H1 (cell line): ENCODE measurements around the gene CDH12. TPM values are rescaled to one million over a fixed set of nuclear protein-coding genes. Genes with fewer than 3 reads are reported as not detected.

Source experiments
- CTCF ChIA-PET: fragments of 300-600 bp; sonication (Branson Sonifier 250); formaldehyde crosslinking; loops from one replicate; lab custom pipeline; 2021; ENCODE audit not compliant: partially characterized antibody; lab: Charles Lee
- POLR2A ChIA-PET: fragments of 300-600 bp; sonication (Branson Sonifier 250); formaldehyde crosslinking; loops from one replicate; lab custom pipeline; 2021; ENCODE audit warnings: inconsistent platforms; ENCODE audit not compliant: partially characterized antibody; lab: Charles Lee
- DNase-seq, 2 experiments: peaks; one replicate each; pipeline versions ENCODE4 v3.0.0 to v3.0.0-alpha.2; 2010 to 2022; ENCODE audit warnings: low spot score in 2 of 2, low read depth in 1 of 2, mixed read lengths in 1 of 2
- FAIRE-seq: peaks from 2 replicates; lab custom pipeline; 2011; peaks lifted over from hg19 to GRCh38; lab: Jason Lieb, UNC
- H2AFZ ChIP-seq: 2 replicates; pipeline ENCODE4 v1.8.1; 2012; ENCODE audit warnings: low read length, inconsistent platforms
- H2AK5ac ChIP-seq: 2 replicates; pipeline ENCODE4 v1.6.1; 2013; ENCODE audit warnings: low read depth, low read length
- H2BK120ac ChIP-seq: replicated peaks from 2 replicates; pipeline ENCODE3; 2013; ENCODE audit warnings: low read depth, low read length, inconsistent platforms
- H2BK12ac ChIP-seq: 2 replicates; pipeline ENCODE4 v1.6.1; 2013; ENCODE audit warnings: low read depth, low read length
- H2BK15ac ChIP-seq: 2 replicates; pipeline ENCODE4 v1.6.1; 2013; ENCODE audit warnings: low read length
- H2BK20ac ChIP-seq: 2 replicates; pipeline ENCODE4 v1.6.1; 2013; ENCODE audit warnings: low read length
- H2BK5ac ChIP-seq: 2 replicates; pipeline ENCODE4 v1.6.1; 2013; ENCODE audit warnings: low read depth, low read length
- H3K14ac ChIP-seq: 2 replicates; pipeline ENCODE4 v1.6.1; 2013; ENCODE audit warnings: inconsistent platforms; ENCODE audit not compliant: insufficient read length
- H3K18ac ChIP-seq: 2 replicates; pipeline ENCODE4 v1.6.1; 2013; ENCODE audit warnings: low read length; ENCODE audit errors: extremely low read depth
- H3K23ac ChIP-seq: 2 replicates; pipeline ENCODE4 v1.6.1; 2013; ENCODE audit warnings: inconsistent platforms; ENCODE audit not compliant: insufficient read length
- H3K23me2 ChIP-seq: 2 replicates; pipeline ENCODE4 v1.6.1; 2013; ENCODE audit warnings: low read depth, low read length
- H3K27ac ChIP-seq: 2 replicates; pipeline ENCODE4 v1.6.1; 2011; ENCODE audit warnings: low read depth, low read length, inconsistent platforms
- H3K27me3 ChIP-seq, 4 experiments: replicated peaks in 1 of 4; 1 replicate in 1 of 4; 2 replicates in 3 of 4; pipeline versions ENCODE4 v1.6.1 to v1.8.1; 2011 to 2013; ENCODE audit warnings: low read length in 3 of 4, mild to moderate bottlenecking in 3 of 4, inconsistent platforms in 2 of 4, mixed read lengths in 2 of 4, moderate library complexity in 1 of 4; ENCODE audit not compliant: control insufficient read depth in 3 of 4, insufficient read depth in 3 of 4; ENCODE audit errors: extremely low read depth in 1 of 4
- H3K36me3 ChIP-seq, 4 experiments: 2 replicates each; pipeline versions ENCODE4 v1.6.1 to v1.8.1; 2011 to 2013; ENCODE audit warnings: mild to moderate bottlenecking in 4 of 4, low read length in 3 of 4, moderate library complexity in 2 of 4, control low read depth in 1 of 4, inconsistent platforms in 1 of 4; ENCODE audit not compliant: insufficient read depth in 4 of 4, control insufficient read depth in 2 of 4
- H3K4ac ChIP-seq: replicated peaks from 2 replicates; pipeline ENCODE3; 2013; ENCODE audit warnings: low read length, low read depth, mixed read lengths, inconsistent platforms; ENCODE audit not compliant: insufficient read length
- H3K4me1 ChIP-seq, 4 experiments: replicated peaks in 1 of 4; 1 replicate in 1 of 4; 2 replicates in 3 of 4; pipeline versions ENCODE4 v1.6.1 to v1.8.1; 2011 to 2013; ENCODE audit warnings: low read length in 3 of 4, inconsistent platforms in 2 of 4, mixed read lengths in 1 of 4; ENCODE audit not compliant: insufficient read depth in 4 of 4, control insufficient read depth in 3 of 4
- H3K4me2 ChIP-seq, 2 experiments: 2 replicates each; pipeline versions ENCODE4 v1.6.1 to v1.8.1; 2011 to 2013; ENCODE audit warnings: low read depth in 2 of 2, low read length in 2 of 2, control low read depth in 1 of 2, inconsistent platforms in 1 of 2, mild to moderate bottlenecking in 1 of 2; ENCODE audit not compliant: insufficient read depth in 1 of 2
- H3K4me3 ChIP-seq, 4 experiments: fragments of 200-600, 300-600 bp in 1 of 4; sonication (generic), shearing (Covaris generic), sonication (Bioruptor Twin) in 1 of 4; 2 replicates each; pipeline versions ENCODE4 v1.5.1 to v1.8.1; 2011 to 2016; ENCODE audit warnings: low read length in 4 of 4, low read depth in 3 of 4, control low read depth in 2 of 4, inconsistent platforms in 2 of 4, mild to moderate bottlenecking in 2 of 4, mixed read lengths in 1 of 4, moderate library complexity in 1 of 4; ENCODE audit not compliant: insufficient read depth in 2 of 4; ENCODE audit errors: extremely low read depth in 1 of 4
- H3K56ac ChIP-seq: replicated peaks from 2 replicates; pipeline ENCODE3; 2013; ENCODE audit warnings: low read depth, mild to moderate bottlenecking, mixed read lengths, low read length, inconsistent platforms; ENCODE audit not compliant: insufficient read length
- H3K79me1 ChIP-seq: 2 replicates; pipeline ENCODE4 v1.6.1; 2013; ENCODE audit warnings: low read depth, low read length, control low read depth
- H3K79me2 ChIP-seq, 2 experiments: 2 replicates each; pipeline versions ENCODE4 v1.6.1 to v1.8.1; 2012 to 2013; ENCODE audit warnings: low read length in 2 of 2, mild to moderate bottlenecking in 2 of 2, inconsistent platforms in 1 of 2; ENCODE audit not compliant: insufficient read depth in 2 of 2, control insufficient read depth in 1 of 2
- H3K9ac ChIP-seq, 4 experiments: replicated peaks in 1 of 4; 1 replicate in 1 of 4; 2 replicates in 3 of 4; pipeline versions ENCODE4 v1.6.1 to v1.8.1; 2011 to 2013; ENCODE audit warnings: low read depth in 3 of 4, low read length in 3 of 4, control low read depth in 2 of 4, mild to moderate bottlenecking in 2 of 4, moderate library complexity in 2 of 4, inconsistent platforms in 1 of 4; ENCODE audit errors: extremely low read depth in 1 of 4
- H3K9me3 ChIP-seq, 2 experiments: 2 replicates each; pipeline versions ENCODE4 v1.6.1 to v1.8.1; 2012 to 2013; ENCODE audit warnings: mild to moderate bottlenecking in 2 of 2, moderate library complexity in 2 of 2, control low read depth in 1 of 2, inconsistent platforms in 1 of 2, low read depth in 1 of 2, low read length in 1 of 2, mixed read lengths in 1 of 2; ENCODE audit not compliant: insufficient read depth in 2 of 2
- H4K20me1 ChIP-seq, 2 experiments: replicated peaks in 1 of 2; 2 replicates each; pipeline versions ENCODE3 to v1.8.1; 2011 to 2013; ENCODE audit warnings: inconsistent platforms in 2 of 2, low read length in 2 of 2, mild to moderate bottlenecking in 1 of 2; ENCODE audit not compliant: insufficient read depth in 2 of 2, control insufficient read depth in 1 of 2
- H4K5ac ChIP-seq: 2 replicates; pipeline ENCODE4 v1.6.1; 2013; ENCODE audit warnings: low read length, low read depth, mixed read lengths, inconsistent platforms; ENCODE audit not compliant: insufficient read length
- H4K8ac ChIP-seq: 2 replicates; pipeline ENCODE4 v1.8.0; 2013; ENCODE audit warnings: mild to moderate bottlenecking, moderate library complexity, low read length, inconsistent platforms; ENCODE audit not compliant: insufficient read depth; ENCODE audit errors: extremely low read depth
- H4K91ac ChIP-seq: replicated peaks from 2 replicates; pipeline ENCODE3; 2013; ENCODE audit warnings: low read length, mixed read lengths, inconsistent platforms; ENCODE audit not compliant: insufficient read length
- ASH2L ChIP-seq: fragments of 200-600, 300-600 bp; sonication (generic); IDR thresholded peaks from one replicate; pipeline ENCODE4 v1.7.1; 2017; ENCODE audit warnings: low read length
- CTBP2 ChIP-seq: IDR thresholded peaks from 2 replicates; pipeline ENCODE4 v1.7.0; 2011; ENCODE audit warnings: borderline replicate concordance, mild to moderate bottlenecking, moderate library complexity, mixed read lengths, low read length; ENCODE audit not compliant: insufficient read depth, insufficient read length
- JUN ChIP-seq: IDR thresholded peaks from 2 replicates; pipeline ENCODE4 v1.6.1; 2011; ENCODE audit warnings: low read depth, mild to moderate bottlenecking, improper control_type of control experiment, low read length
- JUND ChIP-seq: IDR thresholded peaks from 2 replicates; pipeline ENCODE4 v1.6.1; 2011; ENCODE audit warnings: mild to moderate bottlenecking, improper control_type of control experiment, low read length
- RBBP5 ChIP-seq: IDR thresholded peaks from 2 replicates; pipeline ENCODE4 v1.7.1; 2012; ENCODE audit warnings: low read depth, mild to moderate bottlenecking, inconsistent platforms, low read length, moderate library complexity, borderline replicate concordance
- whole genome bisulfite sequencing, 2 experiments: shearing (Covaris generic) in 1 of 2; methylation state at CpG; one replicate each; pipeline versions ENCODE4 v1.1.6 to v1.1.7; 2013 to 2015; ENCODE audit warnings: low lambda C conversion rate in 2 of 2, mixed read lengths in 2 of 2, inconsistent platforms in 1 of 2, low coverage in 1 of 2, missing lambda C conversion rate in 1 of 2; ENCODE audit not compliant: insufficient replicate concordance in 2 of 2, insufficient coverage in 1 of 2, insufficient read length in 1 of 2; ENCODE audit errors: extremely low coverage in 1 of 2, missing lambda C conversion rate in 1 of 2; 5-methylcytosine and 5-hydroxymethylcytosine counted together
- polyA plus RNA-seq, 7 experiments: library from polyadenylated mRNA; depleted of rRNA in 3 of 7; stranded (reverse) in 5 of 7; unstranded in 2 of 7; fragments of >200 nt in 5 of 7; fragments of 200-250 nt in 2 of 7; gene quantifications; 1 replicate in 5 of 7; 2 replicates in 1 of 7; 4 replicates in 1 of 7; pipeline versions ENCODE4 v1.2.1 to v1.2.3, GENCODE V29; 2011 to 2013; ENCODE audit warnings: missing spikeins in 2 of 7, mixed read lengths in 2 of 7
- total RNA-seq: library from RNA; stranded (reverse); fragmentation: NEBNext Ultra II Directional; extraction: Animal tissue kit (Norgen Biotek cat#: 25700); gene quantifications from 2 replicates; pipeline ENCODE4 v1.2.1, GENCODE V29; 2021

CDH12 gene
- total and polyA plus RNA-seq, 2 of the 8 experiments (the other 6 are each of a cell fraction or from before 2014, with no cell fraction given): 0.03 TPM; not detected in 1

- TF ChIP-seq JUN (no peak), RBBP5 (no peak), ASH2L (no peak), JUND (no peak), CTBP2 (no peak)
- no peak overlapping the region for H2BK12ac ChIP-seq
- H2BK5ac ChIP-seq: no peak overlapping the region
- no peaks in the 10 kb centered on the region for H3K79me2 ChIP-seq
- no peak overlapping the region for H3K18ac ChIP-seq
- WGBS, 2 experiments: 93% methylated on average over 1 of the region's 1 CpG; no CpG with 5 or more reads in 1 of the 2 experiments
- POLR2A ChIA-PET: no interaction called here
- no peak overlapping the region for H3K23ac ChIP-seq
- H2BK120ac ChIP-seq: no peak overlapping the region
- H4K91ac ChIP-seq: no peak overlapping the region
- DNase-seq (no peak), FAIRE-seq (no peak)
- no peaks in the 10 kb centered on the region for H3K27me3 ChIP-seq
- no peaks in the 10 kb centered on the region for H4K20me1 ChIP-seq
- H3K27ac ChIP-seq: no peak overlapping the region
- no peak overlapping the region for H4K5ac ChIP-seq
- H4K8ac ChIP-seq: no peak overlapping the region
- H3K79me1 ChIP-seq: no peaks in the 10 kb centered on the region
- H3K4ac ChIP-seq: no peak overlapping the region
- no peak overlapping the region for H2AK5ac ChIP-seq
- CTCF ChIA-PET: no interaction called here
- H3K9ac ChIP-seq: no peak overlapping the region
- H3K36me3 ChIP-seq: no peaks in the 10 kb centered on the region
- H2BK15ac ChIP-seq: no peak overlapping the region
- no peak overlapping the region for H2BK20ac ChIP-seq
- no peak overlapping the region for H2AFZ ChIP-seq
- no peaks in the 10 kb centered on the region for H3K9me3 ChIP-seq
- H3K4me3 ChIP-seq: no peak overlapping the region
- no peak overlapping the region for H3K14ac ChIP-seq
- H3K23me2 ChIP-seq: no peaks in the 10 kb centered on the region
- no peaks in the 10 kb centered on the region; a peak in 1 of 7 replicates for H3K4me1 ChIP-seq
- no peak overlapping the region for H3K4me2 ChIP-seq
- H3K56ac ChIP-seq: no peak overlapping the region
Measured at GRCh38 chr5:22051881-22052280, 801.3 kb downstream of the CDH12 start.
